ENCODE results near the gene PANK4.

Gene PANK4

GRCh38 chr1:2528016-2528415 lies 1.6 kb upstream of the PANK4 start:
- DNase-seq = no peak

GRCh38 chr1:2527556-2527860 lies 1.1 kb upstream of the PANK4 start:
- DNase-seq = no peak

GRCh38 chr1:2526824-2527555 lies 594 bp upstream of the PANK4 start:
- no peak for DNase-seq

- no peak for DNase-seq
Measured at GRCh38 chr1:2525572-2525919, 850 bp downstream of the PANK4 start.

GRCh38 chr1:2523891-2524609 lies 2.3 kb downstream of the PANK4 start:
- no peak for DNase-seq

- DNase-seq = no peak
Measured at GRCh38 chr1:2523191-2523890, 3.1 kb downstream of the PANK4 start.

- no peak for DNase-seq
Measured at GRCh38 chr1:2522230-2522629, 4.2 kb downstream of the PANK4 start.

- no peak for DNase-seq
Measured at GRCh38 chr1:2520806-2521205, 5.6 kb downstream of the PANK4 start.

GRCh38 chr1:2520206-2520605 lies 6.2 kb downstream of the PANK4 start:
- no peak for DNase-seq

GRCh38 chr1:2519729-2520128 lies 6.7 kb downstream of the PANK4 start:
- no peak for DNase-seq

GRCh38 chr1:2519029-2519685 lies 7.2 kb downstream of the PANK4 start:
- no peak for DNase-seq

GRCh38 chr1:2518528-2518927 lies 7.9 kb downstream of the PANK4 start:
- DNase-seq = no peak

GRCh38 chr1:2517966-2518365 lies 8.4 kb downstream of the PANK4 start:
- DNase-seq = no peak

- no peak for DNase-seq
Measured at GRCh38 chr1:2516946-2517345, 9.4 kb downstream of the PANK4 start.

- no peak for DNase-seq
Measured at GRCh38 chr1:2516124-2516523, 10.3 kb downstream of the PANK4 start.

GRCh38 chr1:2515763-2516080 lies 10.7 kb downstream of the PANK4 start:
- DNase-seq = no peak

GRCh38 chr1:2514863-2515762 lies 11.3 kb downstream of the PANK4 start:
- DNase-seq = no peak

- no peak for DNase-seq
Measured at GRCh38 chr1:2513939-2514652, 12.3 kb downstream of the PANK4 start.

GRCh38 chr1:2512862-2513421 lies 13.5 kb downstream of the PANK4 start:
- DNase-seq = no peak

GRCh38 chr1:2510366-2511155 lies 15.8 kb downstream of the PANK4 start:
- DNase-seq = no peak

GRCh38 chr1:2509589-2509988 lies 16.8 kb downstream of the PANK4 start:
- DNase-seq = no peak

Data from NCI-H2029 treated with DMSO at 0.1 percent for 48 hours (cell line).